SIG-M5 treated with dmso at 0.1 percent for 504 hours (cell line): ENCODE data around the gene VAV1.
A peak's percentile ranks its signal among the peaks of the same experiment; 100 is the strongest.
"Not testable (repeated sequence)": the region's sequence is repeated elsewhere in the genome, so short reads cannot be mapped to it uniquely, and the experiment has no call there.

Experiments used
- DNase-seq: peaks from one replicate; lab custom pipeline; 2025; ENCODE audit not compliant: unreplicated experiment; lab: John Stamatoyannopoulos, UW

Gene VAV1

DNA sequence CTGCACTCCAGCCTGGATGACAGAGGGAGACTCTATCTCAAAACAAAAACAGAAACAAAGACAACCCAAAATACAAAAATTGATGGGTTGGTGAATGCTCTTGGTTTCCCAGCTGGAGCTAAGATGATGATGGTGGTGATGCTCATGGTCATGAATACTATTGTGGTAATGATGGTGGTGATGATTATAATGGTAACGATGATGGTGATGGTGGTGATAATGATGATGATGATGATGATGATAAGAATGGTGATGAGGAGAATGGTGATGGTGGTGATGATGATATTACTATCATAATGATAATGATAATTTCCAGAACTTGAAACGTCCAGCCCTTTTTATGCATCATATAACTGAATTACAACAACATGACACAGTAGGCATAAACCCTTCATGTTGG is 40.1 kb downstream of the VAV1 start:
- no peak for DNase-seq

DNA sequence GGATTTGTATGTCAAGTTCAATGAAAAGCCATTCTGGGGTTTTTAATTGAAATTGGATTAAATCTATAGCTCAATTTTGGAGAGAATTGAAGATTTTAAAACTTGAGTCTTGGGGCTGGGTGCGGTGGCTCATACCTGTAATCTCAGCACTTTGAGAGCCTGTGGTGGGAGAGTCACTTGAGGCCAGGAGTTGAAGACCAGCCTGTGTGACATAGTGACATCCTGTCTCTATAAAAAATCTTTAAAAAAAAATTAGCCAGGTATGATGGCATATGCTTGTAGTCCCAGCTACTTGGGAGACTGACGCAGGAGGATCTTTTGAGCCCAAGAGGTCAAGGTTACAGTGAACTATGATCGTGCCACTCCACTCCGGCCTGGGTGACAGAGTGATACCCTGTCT is 41.2 kb downstream of the VAV1 start:
- no peak for DNase-seq

DNA sequence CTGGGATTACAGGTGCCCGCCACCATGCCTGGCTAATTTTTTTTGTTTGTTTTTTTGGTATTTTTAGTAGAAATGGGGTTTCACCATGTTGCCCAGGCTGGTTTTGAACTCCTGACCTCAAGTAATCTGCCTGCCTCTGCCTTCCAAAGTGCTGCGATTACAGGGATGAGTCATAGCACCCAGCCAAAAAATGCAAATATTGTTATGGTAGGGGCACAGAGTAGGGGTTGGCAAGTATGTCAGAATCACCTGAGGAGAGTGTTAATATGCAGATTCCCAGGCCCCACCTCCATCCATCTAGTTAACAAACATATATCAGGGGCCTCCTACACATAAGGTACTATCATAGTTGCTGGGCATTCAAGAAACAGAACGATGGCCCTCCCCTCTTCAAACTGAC is 44.7 kb downstream of the VAV1 start:
- DNase-seq: no peak

DNA sequence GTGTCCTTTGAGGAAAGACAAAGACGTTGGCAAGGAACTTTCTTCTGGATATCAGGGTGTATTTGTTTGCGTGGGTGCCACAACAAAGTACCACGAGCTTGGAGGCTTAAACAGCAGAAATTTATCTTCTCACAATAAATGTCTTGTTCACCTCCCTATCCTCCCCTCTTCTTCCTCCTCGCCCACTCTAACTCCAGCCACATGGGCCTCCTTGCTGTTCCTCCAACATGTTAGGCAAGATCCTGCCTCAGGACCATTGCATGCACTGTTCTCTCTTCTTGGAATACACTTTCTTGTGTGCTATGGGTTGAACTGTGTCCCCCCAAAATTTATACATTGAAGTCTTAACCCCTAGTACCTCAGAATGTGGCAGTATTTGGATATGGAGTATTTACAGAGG is 45.7 kb downstream of the VAV1 start:
- no peak for DNase-seq

DNA sequence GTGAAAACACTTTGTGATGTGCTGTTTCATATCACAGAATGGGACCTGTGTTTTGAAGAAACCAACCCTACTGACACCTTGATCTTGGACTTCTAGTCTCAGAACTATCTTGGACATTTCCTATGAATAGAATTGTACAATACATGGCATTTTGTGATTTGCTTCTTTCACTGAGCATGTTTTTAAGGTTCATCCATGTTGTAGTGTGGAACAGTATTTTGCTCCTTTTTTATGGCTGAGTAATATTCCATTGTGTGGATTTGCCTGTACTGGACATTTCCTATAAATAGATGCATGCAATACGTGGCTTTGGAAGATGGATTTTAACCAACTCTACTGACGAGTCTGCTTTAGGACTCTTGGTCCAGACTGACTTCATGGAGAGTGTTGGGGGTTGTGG is 46.8 kb downstream of the VAV1 start:
- DNase-seq: no peak

DNA sequence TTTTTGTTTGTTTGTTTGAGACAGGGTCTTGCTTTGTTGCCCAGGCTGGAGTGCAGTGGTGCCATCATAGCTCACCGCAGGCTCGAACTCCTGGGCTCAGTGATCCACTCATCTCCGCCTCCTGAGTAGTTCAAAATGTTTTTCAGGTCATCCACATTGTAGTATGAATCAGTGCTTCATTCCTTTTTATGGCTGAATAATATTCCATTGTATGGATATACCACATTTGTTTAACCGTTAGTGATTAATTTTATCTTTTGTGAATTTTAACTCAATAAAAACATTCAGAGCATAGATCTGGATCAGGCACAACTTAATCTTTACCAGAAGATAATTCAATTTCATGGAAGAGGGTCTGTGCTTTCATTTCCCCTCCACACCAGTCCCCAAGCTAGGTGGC is 47.7 kb downstream of the VAV1 start:
- DNase-seq: no peak

DNA sequence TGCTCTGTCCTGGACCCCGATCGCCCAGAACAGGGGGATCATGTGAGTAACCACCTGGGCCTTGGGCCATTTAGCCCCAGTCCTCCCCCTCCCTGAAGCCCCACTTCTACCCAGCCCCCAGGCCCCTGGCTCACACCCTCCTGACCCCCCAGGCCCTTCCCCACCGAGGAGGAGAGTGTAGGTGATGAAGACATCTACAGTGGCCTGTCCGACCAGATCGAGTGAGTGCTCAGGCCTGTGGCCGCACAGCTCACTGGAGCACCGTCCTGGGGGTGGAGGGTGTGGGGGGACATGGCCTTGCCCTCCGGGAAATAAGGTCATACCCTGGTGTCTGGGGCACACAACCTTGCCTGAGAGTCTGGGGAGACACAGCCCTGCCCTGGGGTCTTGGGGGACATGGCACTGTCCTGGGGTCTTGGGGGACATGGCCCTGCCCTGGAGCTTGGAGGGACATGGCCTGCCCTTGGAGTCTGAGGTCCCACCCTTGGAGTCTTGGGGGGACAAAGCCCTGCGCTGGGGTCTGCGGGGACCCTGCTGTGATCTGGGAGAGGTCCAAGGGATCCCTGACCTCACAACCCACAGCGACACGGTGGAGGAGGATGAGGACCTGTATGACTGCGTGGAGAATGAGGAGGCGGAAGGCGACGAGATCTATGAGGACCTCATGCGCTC is 49.3 kb downstream of the VAV1 start:
- DNase-seq: no peak

DNA sequence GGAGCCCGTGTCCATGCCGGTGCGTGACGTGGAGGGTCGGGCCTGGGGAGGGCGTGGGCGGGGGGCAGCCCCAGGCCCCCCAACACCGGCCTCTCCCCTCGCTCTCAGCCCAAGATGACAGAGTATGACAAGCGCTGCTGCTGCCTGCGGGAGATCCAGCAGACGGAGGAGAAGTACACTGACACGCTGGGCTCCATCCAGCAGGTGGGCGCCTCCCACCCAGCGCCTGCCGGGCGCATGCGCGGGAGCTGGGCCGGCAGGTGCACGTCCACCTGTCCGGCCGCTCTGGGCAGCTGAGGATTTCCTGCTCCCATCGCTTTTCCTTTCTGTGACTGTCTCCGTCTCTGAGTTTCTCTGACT is 49.8 kb downstream of the VAV1 start:
- DNase-seq: no peak

DNA sequence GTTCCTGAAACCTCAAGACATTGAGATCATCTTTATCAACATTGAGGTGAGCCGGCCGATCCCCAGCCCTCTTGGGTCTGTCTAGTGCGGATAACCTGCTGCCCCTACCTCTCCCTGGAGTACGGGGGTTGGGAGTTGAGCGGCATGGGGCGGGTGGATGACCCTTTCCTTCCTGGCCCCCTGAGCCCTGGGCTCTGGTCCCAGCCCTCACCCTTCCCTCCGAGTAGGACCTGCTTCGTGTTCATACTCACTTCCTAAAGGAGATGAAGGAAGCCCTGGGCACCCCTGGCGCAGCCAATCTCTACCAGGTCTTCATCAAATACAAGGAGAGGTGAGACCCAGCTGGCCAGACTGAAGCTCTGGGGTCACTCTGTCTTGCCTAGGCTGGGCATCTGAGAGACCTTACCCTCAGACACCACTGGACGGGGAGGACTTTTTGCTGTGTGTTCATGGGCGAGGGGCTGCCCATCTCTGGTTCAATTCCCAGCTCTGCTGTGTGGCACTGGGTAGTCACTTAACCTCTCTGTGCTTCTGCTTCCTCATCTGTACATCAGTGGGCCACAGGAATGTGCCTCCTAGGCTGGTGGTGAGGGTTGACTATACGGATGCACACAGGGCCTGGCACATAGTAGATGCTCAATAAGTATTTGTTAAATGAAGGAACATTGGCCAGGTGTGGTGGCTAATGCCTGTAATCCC is 52.7 kb downstream of the VAV1 start:
- no peak for DNase-seq

DNA sequence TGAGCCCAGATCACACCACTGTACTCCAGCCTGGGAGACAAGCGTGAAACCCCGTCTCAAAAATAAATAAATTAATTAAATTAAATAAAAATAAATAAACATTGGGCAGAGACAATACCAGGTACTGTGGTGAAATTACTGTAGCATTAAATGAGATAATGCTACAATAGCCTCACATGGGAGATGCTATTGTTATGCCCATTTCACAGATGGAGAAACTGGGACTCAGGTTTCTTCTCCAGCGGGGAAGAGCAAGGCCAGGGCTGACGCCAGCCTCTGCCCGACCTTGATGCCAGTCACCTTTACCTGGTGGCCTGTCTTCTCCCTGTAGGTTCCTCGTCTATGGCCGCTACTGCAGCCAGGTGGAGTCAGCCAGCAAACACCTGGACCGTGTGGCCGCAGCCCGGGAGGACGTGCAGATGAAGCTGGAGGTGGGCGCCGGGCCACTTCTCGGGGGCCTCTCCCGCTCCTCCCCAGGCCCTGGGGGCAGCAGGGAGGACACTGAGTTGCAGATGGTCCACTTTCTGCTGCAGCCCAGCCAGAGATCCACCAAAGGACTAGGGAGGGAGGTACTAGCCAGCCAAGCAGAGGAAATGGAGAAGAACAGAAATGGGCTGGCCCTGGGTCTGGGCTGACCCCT is 53.9 kb downstream of the VAV1 start:
- no peak for DNase-seq

DNA sequence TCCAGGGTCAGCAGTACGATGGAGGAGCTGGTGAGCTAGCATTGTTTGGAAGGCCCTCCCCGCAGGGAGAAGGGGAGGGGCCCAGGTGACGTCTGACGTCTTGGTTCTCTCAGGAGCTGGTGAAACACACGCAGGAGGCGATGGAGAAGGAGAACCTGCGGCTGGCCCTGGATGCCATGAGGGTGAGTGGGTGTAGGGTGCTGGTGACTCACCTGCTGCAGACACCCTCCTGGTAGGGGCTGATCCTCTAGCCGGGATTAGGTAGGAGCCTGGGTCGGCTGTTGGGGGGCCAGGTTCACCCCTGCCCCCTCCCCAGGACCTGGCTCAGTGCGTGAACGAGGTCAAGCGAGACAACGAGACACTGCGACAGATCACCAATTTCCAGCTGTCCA is 55.8 kb downstream of the VAV1 start:
- no peak for DNase-seq

DNA sequence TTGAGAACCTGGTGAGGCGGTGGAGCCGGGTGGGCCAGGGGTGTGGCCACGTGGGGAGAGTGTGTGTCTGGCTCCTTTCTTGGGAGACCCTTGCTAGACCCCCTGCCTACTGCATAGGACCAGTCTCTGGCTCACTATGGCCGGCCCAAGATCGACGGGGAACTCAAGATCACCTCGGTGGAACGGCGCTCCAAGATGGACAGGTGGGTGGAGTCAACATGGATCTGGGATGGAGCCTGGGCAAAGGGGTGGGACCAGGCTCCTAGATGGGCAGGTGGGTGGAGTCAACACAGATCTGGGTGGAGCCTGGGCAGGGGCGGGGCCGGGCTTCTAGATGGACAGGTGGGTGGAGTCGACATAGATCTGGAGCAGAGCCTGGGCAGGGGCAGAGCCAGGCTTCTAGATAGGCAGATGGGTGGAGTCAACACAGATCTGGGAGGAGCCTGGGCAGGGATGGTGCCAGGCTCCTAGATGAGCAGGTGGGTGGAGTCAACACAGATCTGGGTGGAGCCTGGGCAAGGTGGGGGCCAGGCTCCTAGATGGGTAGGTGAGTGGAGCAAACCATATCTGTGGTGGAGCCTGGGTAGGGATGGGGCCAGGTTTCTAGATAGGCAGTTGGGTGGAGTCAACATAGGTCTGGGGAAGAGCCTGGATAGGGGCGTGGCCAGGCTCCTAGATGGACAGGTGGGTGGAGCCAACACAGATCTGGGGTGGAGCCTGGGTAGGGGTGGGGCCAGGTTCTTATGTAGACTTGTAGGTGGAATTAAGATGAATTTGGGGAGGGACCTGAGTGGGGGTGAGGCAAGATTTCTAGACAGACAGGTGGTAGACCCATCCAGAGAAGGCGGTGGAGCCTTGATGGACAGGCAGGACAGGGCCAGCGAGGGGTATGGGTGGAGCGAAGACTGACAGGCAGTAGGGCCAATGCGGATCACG is 56.5 kb downstream of the VAV1 start:
- peak; percentile 37 for DNase-seq

DNA sequence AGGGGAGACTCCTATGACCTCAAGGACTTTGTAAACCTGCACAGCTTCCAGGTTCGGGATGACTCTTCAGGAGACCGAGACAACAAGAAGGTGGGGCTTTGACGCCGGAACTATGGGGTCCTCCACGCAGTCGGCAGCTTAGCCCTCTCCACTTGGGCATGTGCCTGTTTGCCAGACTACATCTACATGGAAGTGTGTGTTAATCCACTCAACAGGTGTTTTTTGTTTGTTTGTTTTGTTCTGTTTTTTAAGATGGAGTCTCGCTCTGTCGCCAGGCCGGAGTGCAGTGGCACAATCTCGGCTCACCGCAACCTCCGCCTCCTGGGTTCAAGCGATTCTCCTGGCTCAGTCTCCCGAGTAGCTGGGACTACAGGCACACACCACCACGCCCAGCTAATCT is 57.3 kb downstream of the VAV1 start:
- not testable (repeated sequence) for DNase-seq

DNA sequence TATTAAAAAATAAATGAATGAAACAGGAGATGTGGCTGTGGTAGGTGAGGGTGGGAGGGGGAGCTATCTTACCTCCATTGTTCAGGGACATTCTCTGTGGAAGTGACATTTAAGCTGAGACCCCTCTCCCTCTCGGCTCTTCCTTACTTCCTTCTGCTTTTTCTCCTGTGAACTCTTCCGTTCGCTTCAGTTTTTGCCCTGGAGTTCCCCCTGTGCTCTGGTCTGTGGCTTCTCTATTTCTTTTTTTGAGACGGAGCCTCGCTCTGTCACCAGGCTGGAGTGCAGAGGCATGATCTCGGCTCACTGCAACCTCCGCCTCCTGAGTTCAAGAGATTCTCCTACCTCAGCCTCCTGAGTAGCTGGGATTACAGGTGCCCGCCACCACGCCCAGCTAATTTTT is 58.6 kb downstream of the VAV1 start:
- not testable (repeated sequence) for DNase-seq

DNA sequence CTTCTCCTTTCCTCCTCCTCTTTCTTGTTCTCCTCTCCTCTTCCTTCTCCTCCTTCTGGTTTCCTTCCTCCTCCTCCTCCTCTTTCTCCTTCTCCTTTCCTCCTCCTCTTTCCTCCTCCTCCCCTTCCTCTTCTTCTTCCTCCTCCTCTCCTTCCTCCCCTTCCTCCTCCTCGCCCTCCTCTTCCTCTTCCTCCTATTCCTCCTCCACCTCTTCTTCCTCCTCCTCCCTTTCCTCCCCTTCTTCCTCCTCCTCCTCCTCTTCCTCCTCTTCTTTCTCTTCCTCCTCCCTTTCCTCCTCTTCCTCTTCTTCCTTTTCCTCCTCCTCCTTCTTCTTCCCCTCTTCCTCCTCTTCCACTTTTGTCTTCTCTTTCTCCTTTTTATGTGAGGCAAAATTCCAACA is 59.9 kb downstream of the VAV1 start:
- no peak for DNase-seq

DNA sequence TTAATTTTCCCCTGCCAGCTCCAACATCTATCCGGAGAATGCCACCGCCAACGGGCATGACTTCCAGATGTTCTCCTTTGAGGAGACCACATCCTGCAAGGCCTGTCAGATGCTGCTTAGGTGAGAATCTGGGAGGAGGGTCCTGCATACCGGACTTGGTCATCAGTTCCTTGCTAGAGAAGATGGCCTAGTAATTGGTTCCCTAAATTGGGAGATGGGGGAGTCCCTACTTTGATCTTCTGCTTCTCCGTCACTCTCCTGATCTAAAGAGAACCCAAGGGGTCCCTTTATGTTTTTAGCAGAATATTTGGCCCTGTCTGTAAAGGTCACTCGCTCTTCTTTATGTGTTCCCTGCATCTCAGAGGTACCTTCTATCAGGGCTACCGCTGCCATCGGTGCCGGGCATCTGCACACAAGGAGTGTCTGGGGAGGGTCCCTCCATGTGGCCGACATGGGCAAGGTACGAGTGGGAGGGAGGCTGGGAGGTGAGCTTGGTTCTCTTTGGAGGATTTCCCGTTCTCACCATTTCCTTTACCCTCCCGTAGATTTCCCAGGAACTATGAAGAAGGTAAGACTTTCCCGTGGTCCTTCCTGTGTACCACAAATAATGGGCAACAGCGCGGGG is 60.8 kb downstream of the VAV1 start:
- DNase-seq: no peak

DNA sequence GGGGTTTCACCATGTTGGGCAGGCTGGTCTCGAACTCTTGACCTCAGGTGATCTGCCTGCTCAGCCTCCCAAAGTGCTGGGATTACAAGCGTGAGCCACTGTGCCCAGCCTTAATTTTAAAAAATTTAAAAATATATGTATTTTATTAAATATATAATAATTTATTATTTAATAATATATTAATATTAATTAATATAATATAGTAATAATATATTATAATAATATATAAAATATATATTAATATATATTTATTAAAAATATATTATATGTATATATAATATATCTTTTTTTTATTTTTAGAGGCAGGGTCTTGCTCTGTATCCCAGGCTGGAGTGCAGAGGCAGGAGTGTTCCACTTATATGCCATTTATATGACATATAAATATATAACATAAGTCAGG is 61.9 kb downstream of the VAV1 start:
- DNase-seq: no peak

DNA sequence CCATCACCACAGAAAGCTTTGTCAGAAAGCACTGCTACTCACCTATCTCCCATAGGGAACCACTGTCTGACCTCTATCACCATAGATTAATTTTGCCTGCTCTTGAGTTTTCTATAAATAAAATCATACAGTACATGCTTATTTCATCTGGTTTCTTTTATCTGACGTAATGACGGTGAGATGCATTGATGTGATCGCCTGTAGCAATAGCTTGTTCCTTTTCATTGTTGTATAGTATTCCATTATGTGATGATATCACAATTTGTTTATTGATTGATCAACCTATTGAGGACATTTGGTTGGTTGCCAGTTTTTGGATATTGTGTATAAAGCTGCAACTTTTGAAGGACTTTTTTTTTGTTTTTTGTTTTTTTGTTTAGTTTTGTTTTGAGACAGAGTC is 63.0 kb downstream of the VAV1 start:
- no peak for DNase-seq

DNA sequence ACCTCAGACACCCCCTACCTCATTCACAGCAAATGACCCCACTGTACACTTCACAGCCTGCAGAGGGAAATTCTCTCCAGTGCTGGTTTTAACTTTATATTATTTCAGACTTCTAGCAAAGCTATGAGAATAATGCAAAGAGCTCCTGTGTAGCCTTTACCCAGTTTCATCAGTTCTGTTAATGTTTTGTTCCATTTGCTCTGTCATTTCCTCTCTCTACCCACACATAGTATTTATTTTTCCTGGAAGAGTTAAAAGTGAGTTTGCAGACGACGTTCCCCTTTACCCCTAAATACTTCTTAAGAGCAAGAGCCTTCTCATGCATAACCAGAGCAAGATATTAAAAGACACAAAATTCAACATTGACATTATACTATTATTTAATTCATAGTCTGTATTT is 65.0 kb downstream of the VAV1 start:
- DNase-seq: no peak

DNA sequence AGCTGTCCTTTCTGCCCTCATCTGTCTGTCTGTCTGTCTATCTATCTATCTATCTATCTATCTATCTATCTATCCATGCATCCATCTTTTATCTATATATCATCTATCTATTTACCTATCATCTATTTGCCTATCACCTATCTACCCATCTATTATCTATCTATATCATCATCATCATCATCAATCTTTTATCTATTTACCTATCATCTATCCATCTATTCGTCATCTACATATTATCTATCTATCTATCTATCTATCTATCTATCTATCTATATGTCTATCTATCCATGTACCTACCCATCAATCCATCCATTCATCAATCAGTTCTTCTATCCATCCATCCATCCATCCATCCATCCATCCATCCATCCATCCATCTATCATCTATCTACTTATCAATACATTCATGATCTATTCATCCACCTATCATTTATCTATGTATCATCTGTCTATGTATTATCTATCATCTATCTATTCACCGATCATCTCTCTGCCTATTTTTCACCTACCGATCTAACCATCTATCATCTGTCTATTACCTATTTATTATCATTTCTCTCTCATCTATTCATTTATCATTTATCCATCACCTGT is 65.7 kb downstream of the VAV1 start:
- no peak for DNase-seq
